HG02973 (cell line): ENCODE measurements around the gene CPNE9.
"Not testable (repeated sequence)": the region's sequence is repeated elsewhere in the genome, so short reads cannot be mapped to it uniquely, and the experiment has no call there.

Experiments
- ATAC-seq: cut with Tn5 transposase; IDR thresholded peaks from one replicate; pipeline ENCODE4 v1.9.1; 2021; ENCODE audit warnings: moderate library complexity; ENCODE audit not compliant: unreplicated experiment

Gene CPNE9

DNA sequence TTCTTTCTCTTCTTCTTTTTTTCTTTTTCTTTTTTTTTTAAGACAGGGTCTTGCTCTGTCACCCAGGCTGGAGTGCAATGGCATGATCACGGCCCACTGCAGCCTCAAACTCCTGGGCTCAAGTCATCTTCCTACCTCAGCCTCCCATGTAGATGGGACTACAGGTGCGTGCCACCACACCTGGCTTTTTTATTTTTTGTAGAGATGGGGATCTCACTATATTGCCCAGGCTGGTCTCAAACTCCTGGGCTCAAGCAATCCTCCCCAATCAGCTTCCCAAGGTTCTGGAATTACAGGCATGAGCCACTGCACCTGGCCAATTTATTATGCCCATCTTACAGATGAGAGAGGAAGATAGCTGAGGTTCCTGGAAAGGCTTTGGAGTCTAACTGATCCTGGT is 67.4 kb downstream of the CPNE9 start:
- ATAC-seq, result not testable (repeated sequence)

DNA sequence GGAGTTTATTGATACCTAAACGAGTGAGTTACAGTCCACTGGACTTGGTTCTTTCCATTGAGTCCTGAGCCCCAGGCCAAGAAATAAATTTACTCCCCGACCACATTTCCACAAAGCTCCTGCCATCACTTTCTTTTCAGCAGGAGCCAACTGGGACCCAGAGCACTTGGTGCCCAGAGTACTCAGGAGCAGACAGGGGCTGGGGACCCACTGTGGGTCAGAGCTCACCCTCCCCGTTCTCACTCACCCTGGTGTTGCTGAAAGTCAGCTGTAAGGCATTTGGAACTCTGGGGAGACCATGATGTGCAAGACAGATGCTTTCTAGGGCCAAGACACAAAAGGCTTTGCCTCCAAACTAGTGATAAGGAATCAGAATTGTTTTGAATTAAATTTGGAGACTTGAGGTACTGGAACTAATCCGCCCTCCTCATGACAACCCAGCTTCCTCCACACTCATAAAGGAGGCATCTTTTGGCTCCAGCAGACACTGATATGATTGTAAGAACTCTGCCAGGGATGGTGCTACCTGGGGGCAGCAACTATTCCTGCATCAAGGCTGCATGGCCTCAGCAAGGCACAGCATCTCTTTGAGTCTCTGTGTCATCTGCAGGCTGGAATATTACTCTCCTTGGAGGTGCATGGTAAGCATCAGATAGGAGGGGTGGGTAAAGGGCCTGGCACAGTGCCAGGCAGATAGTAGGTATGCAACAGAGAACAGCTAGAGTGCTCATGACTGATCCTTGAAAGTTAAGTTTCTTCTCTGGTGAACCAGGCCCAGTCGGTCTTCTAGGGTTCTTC is 73.5 kb downstream of the CPNE9 start:
- ATAC-seq, result no peak

DNA sequence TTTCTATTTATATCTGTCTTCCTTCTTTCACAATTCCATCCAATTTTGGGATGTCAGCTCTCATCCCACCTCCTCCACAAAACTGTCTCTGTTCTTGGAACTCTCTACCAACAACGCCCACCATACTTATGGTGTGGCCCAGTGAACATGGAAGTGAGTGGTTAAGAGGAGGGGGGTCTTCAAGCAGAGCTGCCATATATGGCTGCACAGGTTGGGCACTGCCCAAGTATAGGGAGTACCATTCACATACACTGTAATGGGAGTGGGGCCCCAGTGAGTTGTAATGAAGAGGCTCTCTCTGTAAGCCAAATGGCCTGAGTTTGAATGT is 74.0 kb downstream of the CPNE9 start:
- ATAC-seq, result no peak

GRCh38 chr3:9778143-9779074 is 74.8 kb downstream of the CPNE9 start:
- ATAC-seq, result no peak

- ATAC-seq, result no peak
Observed at GRCh38 chr3:9779075-9779593, 75.5 kb downstream of the CPNE9 start.
